GM23248 (cell line): ENCODE measurements around the gene TWNK. TPM values are rescaled to one million over a fixed set of nuclear protein-coding genes. Genes with fewer than 3 reads are reported as not detected.

Source experiments
- DNase-seq: peaks from one replicate; pipeline ENCODE4 v3.0.0-alpha.2; 2015
- H2AFZ ChIP-seq: fragments of 200-600 bp; sonication (generic); 2 replicates; pipeline ENCODE4 v1.6.1; 2016; ENCODE audit warnings: antibody characterized with exemption
- H3F3A ChIP-seq: fragments of 200-600 bp; sonication (generic); 2 replicates; pipeline ENCODE4 v1.6.1; 2016; ENCODE audit warnings: mild to moderate bottlenecking, antibody characterized with exemption, mixed run types; ENCODE audit not compliant: insufficient read depth
- H3K27ac ChIP-seq: fragments of 200-600 bp; sonication (generic); 2 replicates; pipeline ENCODE4 v1.5.1; 2016; ENCODE audit warnings: mild to moderate bottlenecking
- H3K27me3 ChIP-seq: fragments of 200-600 bp; sonication (generic); replicated peaks from 2 replicates; pipeline ENCODE4 v1.6.1; 2016; ENCODE audit warnings: mild to moderate bottlenecking; ENCODE audit not compliant: insufficient read depth
- H3K36me3 ChIP-seq: fragments of 200-600 bp; sonication (generic); 2 replicates; pipeline ENCODE4 v1.6.1; 2016; ENCODE audit warnings: low read depth, mild to moderate bottlenecking
- H3K4me1 ChIP-seq: fragments of 200-600 bp; sonication (generic); 2 replicates; pipeline ENCODE4 v1.6.1; 2016; ENCODE audit warnings: mild to moderate bottlenecking; ENCODE audit not compliant: insufficient read depth
- H3K4me2 ChIP-seq: fragments of 200-600 bp; sonication (generic); one replicate; pipeline ENCODE4 v1.6.1; 2016; ENCODE audit warnings: mild to moderate bottlenecking; ENCODE audit not compliant: unreplicated experiment
- H3K4me3 ChIP-seq: fragments of 200-600 bp; sonication (generic); 2 replicates; pipeline ENCODE4 v1.5.1; 2016; ENCODE audit warnings: mild to moderate bottlenecking
- H3K79me2 ChIP-seq: fragments of 200-600 bp; sonication (generic); 2 replicates; pipeline ENCODE4 v1.6.1; 2016; ENCODE audit warnings: mild to moderate bottlenecking; ENCODE audit not compliant: insufficient read depth
- H3K9ac ChIP-seq: fragments of 200-600 bp; sonication (generic); 2 replicates; pipeline ENCODE4 v1.6.1; 2016; ENCODE audit warnings: mild to moderate bottlenecking
- H3K9me2 ChIP-seq: fragments of 200-600 bp; sonication (generic); 2 replicates; pipeline ENCODE4 v1.6.1; 2016; ENCODE audit warnings: mixed run types, mild to moderate bottlenecking, moderate library complexity; ENCODE audit not compliant: insufficient read depth
- H3K9me3 ChIP-seq: fragments of 200-600 bp; sonication (generic); one replicate; pipeline ENCODE4 v1.6.1; 2017; ENCODE audit warnings: low read depth
- H4K20me1 ChIP-seq: fragments of 200-600 bp; sonication (generic); 2 replicates; pipeline ENCODE4 v1.6.0; 2016; ENCODE audit not compliant: insufficient read depth
- EZH2 ChIP-seq: fragments of 200-600 bp; sonication (generic); IDR thresholded peaks from 2 replicates; pipeline ENCODE4 v1.6.1; 2018; ENCODE audit warnings: antibody characterized with exemption, mild to moderate bottlenecking; ENCODE audit not compliant: insufficient read depth, poor library complexity, severe bottlenecking
- EZH2phosphoT487 ChIP-seq: fragments of 200-600 bp; sonication (generic); IDR thresholded peaks from 2 replicates; pipeline ENCODE4 v1.6.1; 2018; ENCODE audit warnings: antibody characterized with exemption, moderate library complexity, mild to moderate bottlenecking, low read depth; ENCODE audit not compliant: insufficient read depth
- WGBS, 2 experiments: methylation state at CpG; one replicate each; pipeline ENCODE4 v1.1.6; 2015 to 2017; ENCODE audit warnings: low lambda C conversion rate in 2 of 2, low coverage in 1 of 2; ENCODE audit errors: missing lambda C conversion rate in 2 of 2; 5-methylcytosine and 5-hydroxymethylcytosine counted together
- in situ Hi-C: fragments of 300-500 bp; cut with MboI; formaldehyde crosslinking; loops from 2 replicates; pipeline ENCODE4 v1.15.0; 2020
- polyA plus RNA-seq: library from polyadenylated mRNA; unstranded; fragments of >200 nt; fragmentation: Nextera tagmentation; extraction: Ambion mirVana; gene quantifications from 2 replicates; pipeline ENCODE4 v1.2.1, GENCODE V29; 2016
- total RNA-seq: library from RNA; depleted of rRNA; stranded (reverse); fragments of >200 nt; shearing (Covaris generic); gene quantifications from 2 replicates; pipeline ENCODE4 v1.2.3, GENCODE V29; 2014

The TWNK gene
- total and polyA plus RNA-seq, 2 experiments from 2014 or later, result 4.4 TPM

DNA sequence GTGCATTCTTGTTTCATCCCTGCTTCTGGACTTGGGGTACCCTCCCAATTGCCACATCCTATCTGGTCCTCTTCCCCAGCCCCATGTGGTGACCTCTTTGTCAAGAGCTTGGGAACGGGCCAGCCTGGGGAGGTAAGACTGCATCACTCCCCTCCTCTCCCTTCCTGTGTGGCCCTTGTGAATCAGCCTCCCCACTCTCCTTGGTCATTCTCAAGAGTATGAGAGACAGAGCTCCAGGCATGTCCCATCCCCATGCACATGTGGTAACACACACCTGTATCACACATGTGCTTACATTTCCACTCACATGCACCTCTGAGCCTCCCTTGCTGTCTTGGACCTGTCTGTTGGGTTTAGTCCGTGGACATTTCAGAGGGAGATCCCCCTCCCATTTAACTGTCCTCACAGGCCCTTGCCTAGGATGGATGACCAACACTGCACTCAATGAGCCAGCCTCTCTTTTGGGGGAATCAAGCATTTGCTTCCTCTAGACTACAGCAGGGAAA lies 2.6 kb upstream of the TWNK start:
- no peaks in the 10 kb centered on the region for H3K9me3 ChIP-seq
- H3K27ac ChIP-seq, result no peak overlapping the region
- TF ChIP-seq EZH2phosphoT487 (no peak), EZH2 (no peak)
- DNase-seq, result no peak
- no peak overlapping the region for H3K9ac ChIP-seq
- no peak overlapping the region for H2AFZ ChIP-seq
- no peaks in the 10 kb centered on the region for H3K36me3 ChIP-seq
- H3K4me1 ChIP-seq, result peaks cover 15% of the 10 kb centered on the region; the same call in 1 of the 2 replicates
- H3K9me2 ChIP-seq, result no peaks in the 10 kb centered on the region
- 63 to 68% methylated on average over 2 of the region's 2 CpGs for WGBS, 2 experiments
- H3K4me3 ChIP-seq, result no peak overlapping the region
- no peaks in the 10 kb centered on the region for H3K27me3 ChIP-seq
- no peak overlapping the region for H3K4me2 ChIP-seq
- in situ Hi-C loops, result no loop called here
- H3F3A ChIP-seq, result no peaks in the 10 kb centered on the region
- no peaks in the 10 kb centered on the region for H4K20me1 ChIP-seq
- peaks cover 46% of the 10 kb centered on the region for H3K79me2 ChIP-seq

DNA sequence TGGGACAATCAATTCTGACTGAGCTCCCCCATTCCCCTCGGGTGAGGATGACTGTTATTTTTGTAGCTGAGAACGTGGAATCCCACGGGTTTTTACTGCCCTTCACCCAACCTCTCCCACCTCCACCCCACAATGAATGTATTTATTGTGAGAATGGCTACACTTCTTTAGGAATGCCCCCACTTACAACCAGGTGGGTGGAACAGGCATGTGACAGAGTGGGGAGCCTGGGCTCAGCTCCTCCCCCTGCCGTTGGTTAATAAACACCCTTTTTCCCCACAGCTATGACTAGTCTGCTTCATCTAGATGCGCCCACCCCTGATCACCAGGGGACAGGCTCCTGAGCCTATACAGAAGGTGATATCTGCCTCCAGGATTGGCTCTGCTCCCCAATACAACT lies 2.0 kb upstream of the TWNK start:
- 78 to 79% methylated on average over 5 of the region's 5 CpGs for WGBS, 2 experiments
- Histone ChIP-seq H3K4me3 (no peak overlapping the region), H3F3A (no peaks in the 10 kb centered on the region), H3K9ac (no peak overlapping the region), H3K27me3 (no peaks in the 10 kb centered on the region), H2AFZ (no peak overlapping the region), H3K36me3 (peaks cover 4% of the 10 kb centered on the region; the same call in 1 of the 2 replicates), H3K9me3 (no peaks in the 10 kb centered on the region), H3K79me2 (peaks cover 52% of the 10 kb centered on the region), H3K4me2 (no peak overlapping the region), H3K4me1 (peaks cover 15% of the 10 kb centered on the region; the same call in 1 of the 2 replicates), H4K20me1 (no peaks in the 10 kb centered on the region), H3K9me2 (no peaks in the 10 kb centered on the region), H3K27ac (no peak overlapping the region)
- TF ChIP-seq EZH2, result no peak
- TF ChIP-seq EZH2phosphoT487, result no peak
- in situ Hi-C loops, result no loop called here
- no peak for DNase-seq

DNA sequence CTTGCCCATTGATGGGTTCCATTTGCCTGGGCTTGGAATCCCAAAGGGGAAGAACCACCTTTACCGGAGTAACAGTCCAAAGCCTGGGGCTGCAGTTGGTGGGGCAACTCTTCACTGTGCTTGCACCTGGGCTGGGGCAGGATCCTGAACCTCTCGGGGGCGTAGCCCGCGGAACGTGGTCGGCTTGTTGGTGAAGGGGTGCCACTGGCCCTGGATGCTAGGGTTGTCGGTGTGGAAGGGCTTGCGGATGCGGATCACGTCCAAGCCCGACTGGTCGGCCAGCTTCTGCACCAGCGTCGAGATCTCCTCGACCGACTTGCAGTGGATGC lies 756 bp upstream of the TWNK start:
- Histone ChIP-seq H3K4me1 (peaks cover 15% of the 10 kb centered on the region; the same call in 1 of the 2 replicates), H4K20me1 (no peaks in the 10 kb centered on the region), H3F3A (no peaks in the 10 kb centered on the region), H3K79me2 (peaks cover 60% of the 10 kb centered on the region), H3K27me3 (no peaks in the 10 kb centered on the region), H3K4me2 (peak overlapping the region; percentile 87), H3K9ac (peak overlapping the region; percentile 85), H2AFZ (peak overlapping the region; percentile 99), H3K4me3 (peak overlapping the region; percentile 98), H3K9me2 (no peaks in the 10 kb centered on the region), H3K36me3 (peaks cover 15% of the 10 kb centered on the region; the same call in 1 of the 2 replicates), H3K27ac (no peak overlapping the region), H3K9me3 (no peaks in the 10 kb centered on the region)
- in situ Hi-C loops, result no loop called here
- TF ChIP-seq EZH2 (no peak), EZH2phosphoT487 (no peak)
- no peak for DNase-seq
- WGBS, 2 experiments, result 19 to 21% methylated on average over 17 of the region's 17 CpGs

DNA sequence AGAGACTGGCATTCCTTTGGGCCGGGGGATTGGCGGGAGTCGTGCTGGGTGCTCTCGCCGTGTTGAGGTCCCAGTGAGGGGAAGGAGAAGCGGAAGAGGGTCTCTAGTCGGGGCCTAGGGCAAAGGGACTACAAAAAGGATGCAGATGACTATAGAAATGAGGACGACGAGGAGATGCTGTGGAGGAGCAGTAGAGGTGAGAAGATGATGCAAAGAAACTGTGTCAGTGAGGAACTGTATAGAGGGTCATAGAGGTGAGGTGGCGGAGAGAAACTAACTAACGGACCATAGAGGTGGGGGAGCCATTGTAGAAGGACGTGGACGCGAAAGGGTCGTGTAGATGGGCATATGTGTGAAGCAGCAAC lies 324 bp downstream of the TWNK start:
- in situ Hi-C loops, result no loop called here
- Histone ChIP-seq H3K4me1 (peaks cover 15% of the 10 kb centered on the region; the same call in 1 of the 2 replicates), H4K20me1 (no peaks in the 10 kb centered on the region), H3K27ac (peak overlapping the region; percentile 43), H3K9me3 (no peaks in the 10 kb centered on the region), H3K79me2 (peaks cover 60% of the 10 kb centered on the region), H3K9ac (peak overlapping the region; percentile 85), H3K4me2 (peak overlapping the region; percentile 87), H2AFZ (peak overlapping the region; percentile 99), H3F3A (no peaks in the 10 kb centered on the region), H3K4me3 (peak overlapping the region; percentile 98), H3K36me3 (peaks cover 15% of the 10 kb centered on the region; the same call in 1 of the 2 replicates), H3K9me2 (no peaks in the 10 kb centered on the region), H3K27me3 (no peaks in the 10 kb centered on the region)
- no peak for TF ChIP-seq EZH2phosphoT487
- TF ChIP-seq EZH2, result no peak
- no peak for DNase-seq
- WGBS, 2 experiments, result 0 to 1% methylated on average over 14 to 15 of the region's 15 CpGs

DNA sequence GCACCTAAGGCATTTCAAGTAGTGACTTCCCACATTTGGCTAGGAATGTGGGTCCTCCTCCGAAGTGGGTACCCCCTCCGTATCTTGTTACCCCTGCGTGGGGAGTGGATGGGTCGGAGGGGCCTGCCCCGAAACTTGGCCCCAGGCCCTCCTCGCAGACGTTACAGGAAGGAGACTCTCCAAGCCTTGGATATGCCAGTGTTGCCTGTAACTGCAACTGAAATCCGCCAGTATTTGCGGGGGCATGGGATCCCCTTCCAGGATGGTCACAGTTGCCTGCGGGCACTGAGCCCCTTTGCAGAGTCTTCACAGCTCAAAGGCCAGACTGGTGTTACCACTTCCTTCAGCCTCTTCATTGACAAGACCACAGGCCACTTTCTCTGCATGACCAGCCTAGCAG lies 823 bp downstream of the TWNK start:
- 21 to 37% methylated on average over 10 of the region's 10 CpGs for WGBS, 2 experiments

More for the DNA sequence above, 823 bp downstream of the TWNK start:
- H3F3A ChIP-seq, result no peaks in the 10 kb centered on the region
- TF ChIP-seq EZH2phosphoT487, result no peak
- no peak for TF ChIP-seq EZH2
- H3K9me3 ChIP-seq, result no peaks in the 10 kb centered on the region
- H3K27ac ChIP-seq, result no peak overlapping the region
- H3K4me3 ChIP-seq, result peak overlapping the region; percentile 98
- H3K4me1 ChIP-seq, result peaks cover 15% of the 10 kb centered on the region; the same call in 1 of the 2 replicates
- H3K79me2 ChIP-seq, result peaks cover 60% of the 10 kb centered on the region
- H4K20me1 ChIP-seq, result no peaks in the 10 kb centered on the region
- no peaks in the 10 kb centered on the region for H3K9me2 ChIP-seq
- DNase-seq, result no peak
- in situ Hi-C loops, result no loop called here
- peak overlapping the region; percentile 87 for H3K4me2 ChIP-seq
- H3K27me3 ChIP-seq, result no peaks in the 10 kb centered on the region
- H3K36me3 ChIP-seq, result peaks cover 15% of the 10 kb centered on the region; the same call in 1 of the 2 replicates
- H3K9ac ChIP-seq, result peak overlapping the region; percentile 85
- no peak overlapping the region for H2AFZ ChIP-seq
